ENCODE data around the gene AMBRA1.
"Not testable (repeated sequence)": the region's sequence is repeated elsewhere in the genome, so short reads cannot be mapped to it uniquely, and the experiment has no call there.

Gene AMBRA1

GRCh38 chr11:46519351-46519750 is 74.5 kb downstream of the AMBRA1 start:
- Histone ChIP-seq H4K20me1 (ENCODE audit: insufficient read depth) (no peaks in the 10 kb centered on the region), H3K27ac (no peak overlapping the region), H3K4me3 (IDR thresholded peaks at IDR 0.05; ENCODE audit: insufficient read depth, low read depth, low read length) (no peak overlapping the region), H3K36me3 (ENCODE audit: insufficient read depth) (no peaks in the 10 kb centered on the region), H3K9ac (no peak overlapping the region), H3K79me2 (ENCODE audit: insufficient read depth, low read depth) (peaks cover 25% of the 10 kb centered on the region; the same call in 1 of the 2 replicates), H3K27me3 (ENCODE audit: insufficient read depth, low read depth) (no peaks in the 10 kb centered on the region), H3K4me2 (no peak overlapping the region), H3K4me1 (ENCODE audit: low read depth, poor library complexity, severe bottlenecking) (peaks cover 44% of the 10 kb centered on the region), H2AFZ (ENCODE audit: low read depth) (no peak overlapping the region)
- TF ChIP-seq CTCF (conservative IDR thresholded peaks at IDR 0.05; ENCODE audit: low read depth, low read length) = no peak

GRCh38 chr11:46518928-46519327 is 74.9 kb downstream of the AMBRA1 start:
- not testable (repeated sequence) for H3K27ac ChIP-seq; H4K20me1 ChIP-seq (ENCODE audit: insufficient read depth); H3K36me3 ChIP-seq (ENCODE audit: insufficient read depth); H3K4me2 ChIP-seq; H3K27me3 ChIP-seq (ENCODE audit: insufficient read depth, low read depth); H3K9ac ChIP-seq; H3K4me3 ChIP-seq (IDR thresholded peaks at IDR 0.05; ENCODE audit: insufficient read depth, low read depth, low read length); H2AFZ ChIP-seq (ENCODE audit: low read depth)
- H3K4me1 ChIP-seq (ENCODE audit: low read depth, poor library complexity, severe bottlenecking) = peaks cover 48% of the 10 kb centered on the region
- H3K79me2 ChIP-seq (ENCODE audit: insufficient read depth, low read depth) = peaks cover 25% of the 10 kb centered on the region; the same call in 1 of the 2 replicates

- Histone ChIP-seq H3K9ac (no peak overlapping the region), H3K4me3 (IDR thresholded peaks at IDR 0.05; ENCODE audit: insufficient read depth, low read depth, low read length) (no peak overlapping the region), H3K79me2 (ENCODE audit: insufficient read depth, low read depth) (peaks cover 5% of the 10 kb centered on the region; the same call in 1 of the 2 replicates)
These were observed 79.5 kb downstream of the AMBRA1 start for GRCh38 chr11:46514370-46514769.

GRCh38 chr11:46513934-46514342 is 79.9 kb downstream of the AMBRA1 start:
- H3K27me3 ChIP-seq (ENCODE audit: insufficient read depth, low read depth) = no peaks in the 10 kb centered on the region
- no peak overlapping the region for H3K9ac ChIP-seq
- H3K4me1 ChIP-seq (ENCODE audit: low read depth, poor library complexity, severe bottlenecking) = peaks cover 28% of the 10 kb centered on the region
- no peak overlapping the region for H3K4me3 ChIP-seq (IDR thresholded peaks at IDR 0.05; ENCODE audit: insufficient read depth, low read depth, low read length)
- peaks cover 5% of the 10 kb centered on the region; the same call in 1 of the 2 replicates for H3K79me2 ChIP-seq (ENCODE audit: insufficient read depth, low read depth)
- H3K36me3 ChIP-seq (ENCODE audit: insufficient read depth) = no peaks in the 10 kb centered on the region
- H4K20me1 ChIP-seq (ENCODE audit: insufficient read depth) = no peaks in the 10 kb centered on the region
- TF ChIP-seq CTCF (conservative IDR thresholded peaks at IDR 0.05; ENCODE audit: low read depth, low read length) = no peak
- no peak overlapping the region for H3K27ac ChIP-seq
- no peak overlapping the region for H3K4me2 ChIP-seq
- no peak overlapping the region for H2AFZ ChIP-seq (ENCODE audit: low read depth)

More at GRCh38 chr11:46514370-46514769, 79.5 kb downstream of the AMBRA1 start:
- Histone ChIP-seq H3K27me3 (ENCODE audit: insufficient read depth, low read depth) (no peaks in the 10 kb centered on the region), H3K36me3 (ENCODE audit: insufficient read depth) (no peaks in the 10 kb centered on the region), H2AFZ (ENCODE audit: low read depth) (no peak overlapping the region), H3K27ac (no peak overlapping the region), H4K20me1 (ENCODE audit: insufficient read depth) (no peaks in the 10 kb centered on the region), H3K4me2 (no peak overlapping the region), H3K4me1 (ENCODE audit: low read depth, poor library complexity, severe bottlenecking) (peaks cover 28% of the 10 kb centered on the region)
- no peak for TF ChIP-seq CTCF (conservative IDR thresholded peaks at IDR 0.05; ENCODE audit: low read depth, low read length)

DNA sequence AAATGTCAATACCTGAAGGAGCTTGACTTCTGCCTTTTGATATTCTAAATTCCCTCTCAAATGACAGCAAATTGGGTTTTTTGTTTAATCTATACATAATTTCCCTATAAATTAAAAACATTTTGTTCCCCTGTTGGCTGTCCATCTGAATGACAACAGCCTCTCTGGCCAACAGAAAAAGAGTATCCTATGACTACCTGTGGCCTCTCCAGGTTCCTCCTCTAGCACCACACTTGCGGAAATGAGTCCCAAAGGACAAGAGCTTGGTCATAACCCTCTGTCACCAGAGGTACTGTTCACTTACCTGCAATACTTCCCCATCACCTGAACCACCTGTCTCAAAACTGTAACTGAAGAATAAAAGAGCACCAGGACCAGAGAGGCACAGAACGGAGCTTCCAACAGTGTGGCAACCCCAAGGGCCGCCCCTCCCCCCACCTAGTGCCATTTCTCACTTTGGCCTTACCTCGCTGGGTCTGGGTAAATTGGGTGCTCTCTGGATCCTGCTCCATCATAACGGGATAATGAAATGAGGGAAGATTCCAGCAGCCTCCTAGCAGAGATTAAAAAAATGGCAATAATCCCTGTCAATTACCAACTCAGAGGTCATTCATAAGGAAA is 81.5 kb downstream of the AMBRA1 start:
- H3K27me3 ChIP-seq (ENCODE audit: insufficient read depth, low read depth) = no peaks in the 10 kb centered on the region
- H3K27ac ChIP-seq = no peak overlapping the region
- H3K4me1 ChIP-seq (ENCODE audit: low read depth, poor library complexity, severe bottlenecking) = peaks cover 28% of the 10 kb centered on the region
- no peaks in the 10 kb centered on the region for H3K36me3 ChIP-seq (ENCODE audit: insufficient read depth)
- no peak overlapping the region for H3K4me2 ChIP-seq
- peaks cover 5% of the 10 kb centered on the region; the same call in 1 of the 2 replicates for H3K79me2 ChIP-seq (ENCODE audit: insufficient read depth, low read depth)
- H2AFZ ChIP-seq (ENCODE audit: low read depth) = no peak overlapping the region
- no peak for TF ChIP-seq CTCF (conservative IDR thresholded peaks at IDR 0.05; ENCODE audit: low read depth, low read length)
- H3K9ac ChIP-seq = no peak overlapping the region
- no peaks in the 10 kb centered on the region for H4K20me1 ChIP-seq (ENCODE audit: insufficient read depth)
- no peak overlapping the region for H3K4me3 ChIP-seq (IDR thresholded peaks at IDR 0.05; ENCODE audit: insufficient read depth, low read depth, low read length)

Data from KMS-11 (cell line).